ENCODE data around the gene PTPRE.

Gene PTPRE

DNA sequence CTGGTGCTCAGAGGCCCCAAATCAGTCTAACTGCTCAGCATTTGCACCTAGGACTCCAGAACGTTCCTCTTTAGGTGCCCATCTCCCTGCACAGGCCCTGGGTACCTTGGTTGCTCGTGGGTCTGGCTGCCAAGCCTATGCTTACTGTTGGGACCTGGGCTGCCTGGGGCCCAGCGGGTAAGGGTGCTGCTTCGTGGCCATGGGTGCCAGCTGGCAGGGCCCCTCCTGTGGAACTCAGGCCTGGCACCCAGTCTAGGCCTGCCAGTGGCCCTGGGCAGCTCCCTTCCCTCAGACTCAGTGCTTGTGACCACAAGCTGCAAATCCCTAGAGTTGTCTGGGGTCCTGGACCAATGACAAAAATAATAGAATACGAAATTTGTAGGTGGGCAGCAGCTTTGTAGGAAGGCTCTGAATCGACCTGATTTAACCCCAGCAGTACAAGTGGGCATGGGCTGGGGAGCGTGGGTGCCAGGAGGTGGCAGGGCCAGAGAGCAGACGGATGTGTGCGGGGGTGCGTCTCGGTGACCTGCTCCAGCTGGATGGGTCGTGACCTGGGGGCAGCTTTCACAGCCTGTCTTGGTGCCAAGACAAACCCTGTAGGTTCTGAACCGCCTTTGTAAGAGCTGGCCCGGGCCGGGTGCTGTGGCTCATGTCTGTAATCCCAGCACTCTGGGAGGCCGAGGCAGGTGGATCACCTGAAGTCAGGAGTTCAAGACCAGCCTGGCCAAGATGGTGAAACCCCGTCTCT lies 149.6 kb downstream of the PTPRE start:
- peaks cover 47% of the 10 kb centered on the region for H3K4me1 ChIP-seq (ENCODE audit: low read length)
- no peaks in the 10 kb centered on the region for H3K9me3 ChIP-seq (ENCODE audit: insufficient read depth, low read length)
- peaks cover 5% of the 10 kb centered on the region; the same call in 1 of the 2 replicates for H4K20me1 ChIP-seq (ENCODE audit: insufficient read depth, low read length)
- no peak overlapping the region for H2AFZ ChIP-seq (ENCODE audit: low read depth, low read length)
- TF ChIP-seq EZH2phosphoT487 (IDR thresholded peaks at IDR 0.05; ENCODE audit: low read depth) = no peak
- TF ChIP-seq, protein P1, sequence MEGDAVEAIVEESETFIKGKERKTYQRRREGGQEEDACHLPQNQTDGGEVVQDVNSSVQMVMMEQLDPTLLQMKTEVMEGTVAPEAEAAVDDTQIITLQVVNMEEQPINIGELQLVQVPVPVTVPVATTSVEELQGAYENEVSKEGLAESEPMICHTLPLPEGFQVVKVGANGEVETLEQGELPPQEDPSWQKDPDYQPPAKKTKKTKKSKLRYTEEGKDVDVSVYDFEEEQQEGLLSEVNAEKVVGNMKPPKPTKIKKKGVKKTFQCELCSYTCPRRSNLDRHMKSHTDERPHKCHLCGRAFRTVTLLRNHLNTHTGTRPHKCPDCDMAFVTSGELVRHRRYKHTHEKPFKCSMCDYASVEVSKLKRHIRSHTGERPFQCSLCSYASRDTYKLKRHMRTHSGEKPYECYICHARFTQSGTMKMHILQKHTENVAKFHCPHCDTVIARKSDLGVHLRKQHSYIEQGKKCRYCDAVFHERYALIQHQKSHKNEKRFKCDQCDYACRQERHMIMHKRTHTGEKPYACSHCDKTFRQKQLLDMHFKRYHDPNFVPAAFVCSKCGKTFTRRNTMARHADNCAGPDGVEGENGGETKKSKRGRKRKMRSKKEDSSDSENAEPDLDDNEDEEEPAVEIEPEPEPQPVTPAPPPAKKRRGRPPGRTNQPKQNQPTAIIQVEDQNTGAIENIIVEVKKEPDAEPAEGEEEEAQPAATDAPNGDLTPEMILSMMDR (IDR thresholded peaks at IDR 0.05; ENCODE audit: low read depth, low read length) = no peak
- no peak overlapping the region for H3K9ac ChIP-seq (ENCODE audit: low read length)
- H3K4me2 ChIP-seq (ENCODE audit: low read length) = no peak overlapping the region
- H3K27ac ChIP-seq (ENCODE audit: low read length) = no peak overlapping the region
- H3K79me2 ChIP-seq (ENCODE audit: low read length) = peaks cover 37% of the 10 kb centered on the region
- H3K27me3 ChIP-seq (ENCODE audit: low read depth, low read length) = no peaks in the 10 kb centered on the region
- H3K4me3 ChIP-seq (ENCODE audit: low read length) = no peak overlapping the region
- H3K36me3 ChIP-seq (replicated peaks; ENCODE audit: low read depth, low read length) = peaks cover 70% of the 10 kb centered on the region

DNA sequence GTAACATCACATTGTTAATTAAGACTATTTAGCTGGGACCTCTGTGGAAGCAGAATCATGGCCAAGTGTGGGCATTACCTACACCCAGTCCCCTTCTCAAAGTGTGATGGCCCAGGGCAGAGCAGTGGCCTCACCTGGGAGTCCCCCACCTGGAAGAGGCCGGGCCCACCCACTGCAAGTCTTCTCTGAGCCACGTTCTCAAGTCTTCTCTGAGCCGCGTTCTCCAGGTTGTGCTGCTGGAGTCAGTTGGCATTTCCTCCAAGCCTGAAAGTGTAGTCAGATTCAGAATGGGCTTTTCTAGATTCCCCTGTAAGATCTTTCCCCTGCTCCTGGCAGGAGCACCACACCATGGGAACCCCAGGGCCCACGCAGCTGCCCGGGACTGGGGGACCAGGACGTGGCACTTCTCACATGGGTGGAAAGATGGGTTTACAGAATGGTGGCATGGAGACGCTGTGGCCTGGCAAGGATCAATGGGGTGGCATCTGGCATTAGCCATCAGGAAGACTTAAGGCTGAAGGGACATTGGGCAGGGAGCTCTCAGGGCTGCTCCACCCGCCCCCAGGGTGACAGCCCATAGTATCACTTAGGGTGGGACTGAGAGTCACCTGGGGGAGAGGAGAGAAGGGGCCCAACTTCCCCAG lies 151.3 kb downstream of the PTPRE start:
- H3K4me1 ChIP-seq (ENCODE audit: low read length) = peaks cover 59% of the 10 kb centered on the region
- H3K27me3 ChIP-seq (ENCODE audit: low read depth, low read length) = no peaks in the 10 kb centered on the region
- H3K9me3 ChIP-seq (ENCODE audit: insufficient read depth, low read length) = no peaks in the 10 kb centered on the region
- H3K36me3 ChIP-seq (replicated peaks; ENCODE audit: low read depth, low read length) = peaks cover 60% of the 10 kb centered on the region
- H3K4me2 ChIP-seq (ENCODE audit: low read length) = peak overlapping the region; percentile 7; the same call in 1 of the 2 replicates
- H3K4me3 ChIP-seq (ENCODE audit: low read length) = no peak overlapping the region
- H2AFZ ChIP-seq (ENCODE audit: low read depth, low read length) = no peak overlapping the region
- peak overlapping the region; percentile 37 for H3K27ac ChIP-seq (ENCODE audit: low read length)
- no peak overlapping the region for H3K9ac ChIP-seq (ENCODE audit: low read length)
- 0 out of 2 replicates have a peak, but pooled peaks cover 3% of the 10 kb centered on the region for H4K20me1 ChIP-seq (ENCODE audit: insufficient read depth, low read length)
- peaks cover 22% of the 10 kb centered on the region for H3K79me2 ChIP-seq (ENCODE audit: low read length)
- no peak for TF ChIP-seq EZH2phosphoT487 (IDR thresholded peaks at IDR 0.05; ENCODE audit: low read depth)
- TF ChIP-seq, protein P1 (IDR thresholded peaks at IDR 0.05; ENCODE audit: low read depth, low read length) = no peak

DNA sequence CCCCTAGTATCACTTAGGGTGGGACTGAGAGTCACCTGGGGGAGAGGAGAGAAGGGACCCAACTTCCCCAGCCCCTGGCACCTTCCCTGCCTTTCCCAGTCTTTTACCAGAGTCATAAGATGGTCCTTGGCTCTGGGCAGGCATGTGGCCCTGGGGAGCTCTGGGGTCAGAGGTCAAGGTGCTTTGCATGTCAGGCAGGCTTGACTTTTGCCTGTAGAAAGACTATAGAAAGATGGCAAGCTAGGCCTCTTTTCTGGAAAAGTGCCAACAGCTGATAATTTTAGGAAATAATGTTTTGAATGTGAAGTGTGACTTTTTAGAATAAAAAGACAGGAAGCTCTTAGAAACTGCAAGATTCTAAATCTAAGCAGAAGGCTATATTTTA lies 151.8 kb downstream of the PTPRE start:
- H4K20me1 ChIP-seq (ENCODE audit: insufficient read depth, low read length) = 0 out of 2 replicates have a peak, but pooled peaks cover 3% of the 10 kb centered on the region
- peaks cover 58% of the 10 kb centered on the region for H3K36me3 ChIP-seq (replicated peaks; ENCODE audit: low read depth, low read length)
- H3K4me3 ChIP-seq (ENCODE audit: low read length) = no peak overlapping the region
- peak overlapping the region; percentile 8; the same call in 1 of the 2 replicates for H3K4me2 ChIP-seq (ENCODE audit: low read length)
- H3K27me3 ChIP-seq (ENCODE audit: low read depth, low read length) = no peaks in the 10 kb centered on the region
- TF ChIP-seq EZH2phosphoT487 (IDR thresholded peaks at IDR 0.05; ENCODE audit: low read depth) = no peak
- TF ChIP-seq, protein P1 (IDR thresholded peaks at IDR 0.05; ENCODE audit: low read depth, low read length) = no peak
- H3K27ac ChIP-seq (ENCODE audit: low read length) = peak overlapping the region; percentile 37; the same call in 1 of the 2 replicates
- H3K79me2 ChIP-seq (ENCODE audit: low read length) = peaks cover 19% of the 10 kb centered on the region
- H3K9me3 ChIP-seq (ENCODE audit: insufficient read depth, low read length) = no peaks in the 10 kb centered on the region
- H3K9ac ChIP-seq (ENCODE audit: low read length) = peak overlapping the region; percentile 1; the same call in 1 of the 2 replicates
- no peak overlapping the region for H2AFZ ChIP-seq (ENCODE audit: low read depth, low read length)
- peaks cover 64% of the 10 kb centered on the region for H3K4me1 ChIP-seq (ENCODE audit: low read length)
